ENCODE data around the gene TUFT1. TPM values are rescaled to one million over a fixed set of nuclear protein-coding genes. Genes with fewer than 3 reads are reported as not detected.

The TUFT1 gene
- 0.43 TPM for polyA plus RNA-seq (2012; ENCODE audit: insufficient read depth, insufficient read length)

GRCh38 chr1:151540021-151540981 is at the start of gene TUFT1:
Gene TUFT1 (plus strand): TSS chr1:151540309. CDS start chr1:151540367, 58 bp downstream.
- peak within 1 kb of the TSS; percentile 53 for H3K4me3 ChIP-seq (ENCODE audit: low read length)
- DNase-seq (ENCODE audit: low read depth, low spot score), result peak; percentile 64

- DNase-seq (ENCODE audit: low read depth, low spot score), result no peak
- no peak overlapping the region for H3K4me3 ChIP-seq (ENCODE audit: low read length)
Measured at GRCh38 chr1:151491641-151492040, 48.5 kb upstream of the TUFT1 start.

- no peak overlapping the region for H3K4me3 ChIP-seq (ENCODE audit: low read length)
- no peak for DNase-seq (ENCODE audit: low read depth, low spot score)
Measured at GRCh38 chr1:151492120-151492519, 48.0 kb upstream of the TUFT1 start.

- H3K4me3 ChIP-seq (ENCODE audit: low read length), result no peak overlapping the region
- DNase-seq (ENCODE audit: low read depth, low spot score), result no peak
Measured at GRCh38 chr1:151493042-151493441, 47.1 kb upstream of the TUFT1 start.

- H3K4me3 ChIP-seq (ENCODE audit: low read length), result no peak overlapping the region
- no peak for DNase-seq (ENCODE audit: low read depth, low spot score)
Measured at GRCh38 chr1:151494741-151495281, 45.3 kb upstream of the TUFT1 start.

GRCh38 chr1:151495316-151495715 is 44.8 kb upstream of the TUFT1 start:
- DNase-seq (ENCODE audit: low read depth, low spot score), result no peak
- no peak overlapping the region for H3K4me3 ChIP-seq (ENCODE audit: low read length)

- DNase-seq (ENCODE audit: low read depth, low spot score), result no peak
Measured at GRCh38 chr1:151499365-151499764, 40.7 kb upstream of the TUFT1 start.

GRCh38 chr1:151499930-151500329 is 40.2 kb upstream of the TUFT1 start:
- no peak overlapping the region for H3K4me3 ChIP-seq (ENCODE audit: low read length)
- DNase-seq (ENCODE audit: low read depth, low spot score), result no peak

More at GRCh38 chr1:151499365-151499764, 40.7 kb upstream of the TUFT1 start:
- H3K4me3 ChIP-seq (ENCODE audit: low read length), result no peak overlapping the region

GRCh38 chr1:151501474-151501873 is 38.6 kb upstream of the TUFT1 start:
- H3K4me3 ChIP-seq (ENCODE audit: low read length), result no peak overlapping the region
- DNase-seq (ENCODE audit: low read depth, low spot score), result no peak

GRCh38 chr1:151502035-151502700 is 37.9 kb upstream of the TUFT1 start:
- DNase-seq (ENCODE audit: low read depth, low spot score), result no peak
- H3K4me3 ChIP-seq (ENCODE audit: low read length), result no peak overlapping the region

- DNase-seq (ENCODE audit: low read depth, low spot score), result no peak
- H3K4me3 ChIP-seq (ENCODE audit: low read length), result no peak overlapping the region
Measured at GRCh38 chr1:151502859-151503780, 37.0 kb upstream of the TUFT1 start.

- no peak for DNase-seq (ENCODE audit: low read depth, low spot score)
- no peak overlapping the region for H3K4me3 ChIP-seq (ENCODE audit: low read length)
Measured at GRCh38 chr1:151504252-151504651, 35.9 kb upstream of the TUFT1 start.

GRCh38 chr1:151504759-151505158 is 35.4 kb upstream of the TUFT1 start:
- no peak for DNase-seq (ENCODE audit: low read depth, low spot score)

GRCh38 chr1:151508833-151509232 is 31.3 kb upstream of the TUFT1 start:
- no peak overlapping the region for H3K4me3 ChIP-seq (ENCODE audit: low read length)
- DNase-seq (ENCODE audit: low read depth, low spot score), result no peak

More at GRCh38 chr1:151504759-151505158, 35.4 kb upstream of the TUFT1 start:
- H3K4me3 ChIP-seq (ENCODE audit: low read length), result no peak overlapping the region

GRCh38 chr1:151509350-151510019 is 30.6 kb upstream of the TUFT1 start:
- no peak for DNase-seq (ENCODE audit: low read depth, low spot score)
- no peak overlapping the region for H3K4me3 ChIP-seq (ENCODE audit: low read length)

- H3K4me3 ChIP-seq (ENCODE audit: low read length), result no peak overlapping the region
- no peak for DNase-seq (ENCODE audit: low read depth, low spot score)
Measured at GRCh38 chr1:151510020-151510405, 30.1 kb upstream of the TUFT1 start.

- no peak for DNase-seq (ENCODE audit: low read depth, low spot score)
- peak overlapping the region; percentile 71 for H3K4me3 ChIP-seq (ENCODE audit: low read length)
Measured at GRCh38 chr1:151510614-151510956, 29.5 kb upstream of the TUFT1 start.

- peak within 1 kb of the TSS; percentile 71 for H3K4me3 ChIP-seq (ENCODE audit: low read length)
- DNase-seq (ENCODE audit: low read depth, low spot score), result peak; percentile 89
Measured at GRCh38 chr1:151510957-151511635, 29.0 kb upstream of the TUFT1 start, which contains the start of gene CGN. Gene CGN (plus strand): TSS chr1:151511387. CDS start chr1:151518520, 7,133 bp downstream.

Data from Jurkat, Clone E6-1 (cell line).